Head of caudate nucleus (tissue), 42 donors: ENCODE measurements around the gene PRDM16.

Source experiments
- DNase-seq, 42 donors: peaks; one replicate each; pipeline versions ENCODE4 v3.0.0 to v3.0.0-alpha.2; 2020 to 2021; ENCODE audit warnings: mixed read lengths in 7 of 42
- intact Hi-C: fragments of 100-400 bp; cut with DNase I; formaldehyde crosslinking; loops from one replicate; pipeline ENCODE4 v1.15.0; 2022

PRDM16 gene

GRCh38 chr1:3068564-3069431, at the start of gene PRDM16:
TSS of gene PRDM16 (plus strand) at chr1:3069203. CDS start at chr1:3069260, 57 bp downstream.
- DNase-seq = peak in 13 of 42 donors; percentile 6 to 61 (median 23)
- intact Hi-C loops = no loop called here

GRCh38 chr1:3019516-3020051, 49.4 kb upstream of the PRDM16 start:
- DNase-seq = peak in 8 of 42 donors; percentile 3 to 34 (median 13)
- intact Hi-C loops = loop anchor here (10.0 kb wide), 1 partner anchor 265 kb away; no protein-coding TSS in a partner anchor

GRCh38 chr1:3020263-3020909, 48.6 kb upstream of the PRDM16 start:
- intact Hi-C loops = no loop called here
- DNase-seq = peak in 6 of 42 donors; percentile 0 to 25 (median 6)

GRCh38 chr1:3021233-3021671, 47.8 kb upstream of the PRDM16 start, which contains the start of gene ACTRT2:
TSS of gene ACTRT2 (plus strand) at chr1:3021467. CDS start at chr1:3021687, 220 bp downstream.
- intact Hi-C loops = no loop called here
- DNase-seq = peak in 4 of 42 donors; percentile 1 to 26 (median 3)

GRCh38 chr1:3021801-3022401, 47.1 kb upstream of the PRDM16 start:
- intact Hi-C loops = no loop called here

GRCh38 chr1:3022511-3022973, 46.5 kb upstream of the PRDM16 start:
- peak in 5 of 42 donors; percentile 9 to 39 (median 25) for DNase-seq
- intact Hi-C loops = no loop called here

More at GRCh38 chr1:3021801-3022401, 47.1 kb upstream of the PRDM16 start:
- peak in 6 of 42 donors; percentile 2 to 29 (median 12) for DNase-seq

- peak in 5 of 42 donors; percentile 2 to 41 (median 11) for DNase-seq
- intact Hi-C loops = no loop called here
Observed at GRCh38 chr1:3022976-3023375, 46.0 kb upstream of the PRDM16 start.

- peak in 1 of 42 donors; percentile 2 for DNase-seq
- intact Hi-C loops = no loop called here
Observed at GRCh38 chr1:3024019-3024418, 45.0 kb upstream of the PRDM16 start.

GRCh38 chr1:3024588-3024987, 44.4 kb upstream of the PRDM16 start:
- peak in 4 of 42 donors; percentile 1 to 9 (median 4) for DNase-seq
- intact Hi-C loops = no loop called here

GRCh38 chr1:3026124-3026523, 42.9 kb upstream of the PRDM16 start:
- intact Hi-C loops = no loop called here
- DNase-seq = no peak

- intact Hi-C loops = no loop called here
Observed at GRCh38 chr1:3026581-3027391, 42.2 kb upstream of the PRDM16 start.

GRCh38 chr1:3027611-3028371, 41.2 kb upstream of the PRDM16 start:
- intact Hi-C loops = no loop called here
- peak in 10 of 42 donors; percentile 3 to 41 (median 10) for DNase-seq

More at GRCh38 chr1:3026581-3027391, 42.2 kb upstream of the PRDM16 start:
- peak in 10 of 42 donors; percentile 1 to 12 (median 6) for DNase-seq

GRCh38 chr1:3028531-3029282, 40.3 kb upstream of the PRDM16 start:
- DNase-seq = peak in 7 of 42 donors; percentile 3 to 23 (median 6)
- intact Hi-C loops = no loop called here

- intact Hi-C loops = no loop called here
- DNase-seq = peak in 6 of 42 donors; percentile 2 to 39 (median 13)
Observed at GRCh38 chr1:3029481-3029961, 39.5 kb upstream of the PRDM16 start.

- intact Hi-C loops = no loop called here
- peak in 9 of 42 donors; percentile 3 to 35 (median 15) for DNase-seq
Observed at GRCh38 chr1:3029991-3030662, 38.9 kb upstream of the PRDM16 start.
